ENCODE measurements around the gene XIST.

Gene XIST

GRCh38 chrX:73785493-73785892 lies 67.0 kb downstream of the XIST start:
- no peak for DNase-seq
